Osteocyte (in vitro differentiated cells): ENCODE data around the gene CPA4. TPM values are rescaled to one million over a fixed set of nuclear protein-coding genes. Genes with fewer than 3 reads are reported as not detected.

Experiments
- DNase-seq: peaks from one replicate; pipeline ENCODE4 v3.0.0; 2021; ENCODE audit warnings: mixed read lengths; ENCODE audit not compliant: unreplicated experiment; ENCODE audit errors: extremely low spot score
- H3K27ac Mint-ChIP-seq: one replicate; pipeline ENCODE4 v1.8.0; 2021; ENCODE audit warnings: mild to moderate bottlenecking, mixed read lengths; ENCODE audit not compliant: unreplicated experiment
- H3K27me3 Mint-ChIP-seq: one replicate; pipeline ENCODE4 v1.8.0; 2021; ENCODE audit warnings: mixed read lengths; ENCODE audit not compliant: unreplicated experiment
- H3K36me3 Mint-ChIP-seq: one replicate; pipeline ENCODE4 v1.8.0; 2021; ENCODE audit warnings: mixed read lengths; ENCODE audit not compliant: unreplicated experiment
- H3K4me1 Mint-ChIP-seq: one replicate; pipeline ENCODE4 v1.8.0; 2021; ENCODE audit warnings: mixed read lengths; ENCODE audit not compliant: unreplicated experiment
- H3K4me3 Mint-ChIP-seq: one replicate; pipeline ENCODE4 v1.8.0; 2021; ENCODE audit warnings: mild to moderate bottlenecking, moderate library complexity, mixed read lengths; ENCODE audit not compliant: unreplicated experiment
- H3K9me3 Mint-ChIP-seq: one replicate; pipeline ENCODE4 v1.8.0; 2021; ENCODE audit warnings: mixed read lengths; ENCODE audit not compliant: unreplicated experiment
- total RNA-seq: library from RNA; stranded (reverse); gene quantifications from 2 replicates; pipeline ENCODE4 v1.2.1, GENCODE V29; 2021
- TF ChIP-seq, protein P1 (sequence below): fragments of 200-600 bp; sonication (generic); IDR thresholded peaks from 2 replicates; pipeline ENCODE4 v1.5.0; 2021; ENCODE audit warnings: antibody characterized with exemption, mild to moderate bottlenecking, moderate library complexity

The CPA4 gene
- total RNA-seq, 1 donor from 2014 or later = 23.6 TPM

DNA sequence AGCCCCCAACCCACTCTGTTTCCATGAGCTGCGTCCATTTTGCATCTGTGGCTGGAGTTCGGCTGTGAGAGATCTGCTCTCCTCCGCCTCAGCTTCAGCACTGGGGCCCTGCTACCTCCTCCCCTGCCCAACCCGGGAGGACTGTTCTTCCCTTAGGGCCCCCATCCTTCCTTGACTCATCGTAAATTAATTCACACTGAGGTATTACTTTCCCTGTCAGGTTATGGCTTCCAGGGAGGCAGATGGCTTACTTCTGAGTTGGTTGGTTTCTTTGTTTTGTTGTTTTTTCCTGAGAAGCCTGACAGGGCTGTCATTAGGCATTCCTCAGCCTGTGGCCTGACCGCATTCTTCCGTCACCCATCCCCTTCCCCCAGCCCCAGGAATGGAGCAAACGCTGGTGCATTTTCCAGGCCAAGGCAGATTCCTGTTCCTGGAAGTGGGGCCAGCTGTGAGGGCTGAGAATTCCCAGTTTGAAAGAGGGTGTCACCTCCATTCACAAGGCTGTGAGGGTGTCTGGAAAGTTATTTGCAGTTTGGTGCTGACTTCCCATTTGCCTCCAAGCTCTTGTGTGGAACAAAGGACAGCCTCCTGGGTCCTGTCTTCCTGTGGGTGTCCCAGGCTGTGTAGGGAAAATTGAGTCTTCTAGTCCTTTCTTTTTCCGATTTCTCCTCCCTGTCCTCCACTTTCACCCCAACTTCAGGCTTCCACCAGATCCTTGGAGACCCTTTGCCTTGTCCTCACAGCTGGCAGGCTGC, 63.3 kb downstream of the CPA4 start:
- peaks cover 15% of the 10 kb centered on the region for H3K9me3 Mint-ChIP-seq
- TF ChIP-seq, protein P1, sequence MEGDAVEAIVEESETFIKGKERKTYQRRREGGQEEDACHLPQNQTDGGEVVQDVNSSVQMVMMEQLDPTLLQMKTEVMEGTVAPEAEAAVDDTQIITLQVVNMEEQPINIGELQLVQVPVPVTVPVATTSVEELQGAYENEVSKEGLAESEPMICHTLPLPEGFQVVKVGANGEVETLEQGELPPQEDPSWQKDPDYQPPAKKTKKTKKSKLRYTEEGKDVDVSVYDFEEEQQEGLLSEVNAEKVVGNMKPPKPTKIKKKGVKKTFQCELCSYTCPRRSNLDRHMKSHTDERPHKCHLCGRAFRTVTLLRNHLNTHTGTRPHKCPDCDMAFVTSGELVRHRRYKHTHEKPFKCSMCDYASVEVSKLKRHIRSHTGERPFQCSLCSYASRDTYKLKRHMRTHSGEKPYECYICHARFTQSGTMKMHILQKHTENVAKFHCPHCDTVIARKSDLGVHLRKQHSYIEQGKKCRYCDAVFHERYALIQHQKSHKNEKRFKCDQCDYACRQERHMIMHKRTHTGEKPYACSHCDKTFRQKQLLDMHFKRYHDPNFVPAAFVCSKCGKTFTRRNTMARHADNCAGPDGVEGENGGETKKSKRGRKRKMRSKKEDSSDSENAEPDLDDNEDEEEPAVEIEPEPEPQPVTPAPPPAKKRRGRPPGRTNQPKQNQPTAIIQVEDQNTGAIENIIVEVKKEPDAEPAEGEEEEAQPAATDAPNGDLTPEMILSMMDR = no peak
- H3K4me3 Mint-ChIP-seq = peak overlapping the region; percentile 35
- peaks cover 57% of the 10 kb centered on the region for H3K4me1 Mint-ChIP-seq
- no peaks in the 10 kb centered on the region for H3K27me3 Mint-ChIP-seq
- peaks cover 5% of the 10 kb centered on the region for H3K36me3 Mint-ChIP-seq
- peak overlapping the region; percentile 100 for H3K27ac Mint-ChIP-seq
- peak; percentile 94 for DNase-seq

DNA sequence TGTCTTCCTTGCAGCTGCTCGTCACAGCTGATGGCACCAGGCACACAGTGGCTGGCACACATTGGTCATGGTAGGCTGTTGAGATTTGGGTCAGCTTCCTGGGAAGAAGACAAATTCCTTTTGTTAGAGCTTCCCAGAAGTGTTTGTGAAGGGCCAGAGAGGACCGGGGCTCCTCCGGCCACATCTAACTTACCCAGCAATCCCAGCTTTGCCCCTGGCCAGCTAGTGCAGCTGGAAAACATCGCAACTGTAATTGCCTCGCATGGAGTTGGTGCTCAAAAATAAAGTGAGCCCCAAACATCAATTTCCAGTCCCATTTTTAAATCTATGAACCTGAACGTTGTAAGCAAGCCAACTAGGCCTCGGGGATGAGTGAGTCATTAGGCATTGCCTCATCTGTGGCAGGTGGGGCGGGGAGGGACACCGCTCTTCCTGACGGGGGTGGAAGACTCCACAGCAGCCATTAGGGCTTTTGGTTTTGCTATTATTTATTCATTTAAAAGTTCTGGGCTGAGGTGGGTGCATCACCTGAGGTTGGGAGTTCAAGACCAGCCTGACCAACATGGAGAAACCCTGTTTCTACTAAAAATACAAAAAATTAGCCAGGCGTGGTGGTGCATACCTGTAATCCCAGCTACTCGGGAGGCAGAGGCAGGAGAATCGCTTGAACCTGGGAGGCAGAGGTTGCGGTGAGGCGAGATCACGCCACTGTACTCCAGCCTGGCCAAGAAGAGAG, 64.1 kb downstream of the CPA4 start:
- Mint-ChIP-seq H3K9me3 (peaks cover 15% of the 10 kb centered on the region), H3K4me3 (peak overlapping the region; percentile 33), H3K27ac (peak overlapping the region; percentile 100), H3K4me1 (peaks cover 49% of the 10 kb centered on the region), H3K27me3 (no peaks in the 10 kb centered on the region), H3K36me3 (peaks cover 5% of the 10 kb centered on the region)
- no peak for DNase-seq
- TF ChIP-seq, protein P1 = no peak

DNA sequence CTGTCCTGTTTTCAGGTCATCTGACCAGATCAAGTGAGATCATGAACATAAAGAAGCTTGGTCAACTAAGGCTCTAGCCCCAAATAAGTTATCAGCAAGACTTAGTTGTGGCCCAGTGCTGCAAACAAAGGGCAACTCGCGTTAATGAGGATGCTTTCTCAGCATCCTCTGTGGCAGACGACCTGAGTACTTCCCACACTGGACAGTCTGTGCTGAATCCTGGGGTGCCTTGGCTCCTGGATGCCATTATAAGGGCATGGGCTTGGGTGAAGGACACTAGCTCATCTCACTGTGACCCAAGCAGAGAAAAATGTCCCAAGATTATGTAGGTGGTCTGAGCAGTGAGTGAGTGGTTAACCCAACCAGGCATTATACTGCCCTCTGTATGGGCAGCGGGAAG, 65.5 kb downstream of the CPA4 start:
- no peak overlapping the region for H3K27ac Mint-ChIP-seq
- DNase-seq = no peak
- H3K36me3 Mint-ChIP-seq = peaks cover 5% of the 10 kb centered on the region
- H3K9me3 Mint-ChIP-seq = peaks cover 15% of the 10 kb centered on the region
- no peaks in the 10 kb centered on the region for H3K27me3 Mint-ChIP-seq
- peaks cover 43% of the 10 kb centered on the region for H3K4me1 Mint-ChIP-seq
- TF ChIP-seq, protein P1 = no peak
- H3K4me3 Mint-ChIP-seq = no peak overlapping the region

DNA sequence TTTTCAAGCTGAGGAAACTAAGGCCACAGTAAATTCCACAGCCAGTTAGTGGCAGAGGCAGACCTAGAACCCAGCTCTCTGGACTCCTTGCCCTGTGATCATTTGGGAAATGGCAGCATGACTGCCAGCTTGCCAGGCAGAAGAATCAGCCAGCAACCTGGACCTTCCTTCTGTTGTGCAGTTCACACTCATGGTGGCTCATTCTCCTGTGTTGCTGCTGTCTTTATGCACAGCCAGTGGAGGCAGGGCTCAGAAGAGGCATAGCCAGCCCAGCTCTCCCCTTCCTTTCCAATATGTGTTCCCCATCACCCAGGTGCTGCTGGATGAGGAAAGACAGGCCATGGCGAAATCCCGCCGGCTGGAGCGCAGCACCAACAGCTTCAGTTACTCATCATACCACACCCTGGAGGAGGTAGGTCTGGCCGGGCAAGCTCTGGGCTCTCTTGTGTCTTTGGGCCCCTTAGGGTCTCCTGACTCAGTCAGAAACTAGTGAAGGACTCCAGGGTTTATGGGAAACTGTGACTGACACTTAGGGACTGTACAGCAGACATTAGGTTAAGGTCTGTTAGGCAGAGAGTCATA, 66.4 kb downstream of the CPA4 start:
- Mint-ChIP-seq H3K27me3 (no peaks in the 10 kb centered on the region), H3K4me3 (no peak overlapping the region), H3K36me3 (peaks cover 5% of the 10 kb centered on the region), H3K4me1 (peaks cover 46% of the 10 kb centered on the region), H3K9me3 (peaks cover 15% of the 10 kb centered on the region), H3K27ac (no peak overlapping the region)
- TF ChIP-seq, protein P1 = no peak
- no peak for DNase-seq

DNA sequence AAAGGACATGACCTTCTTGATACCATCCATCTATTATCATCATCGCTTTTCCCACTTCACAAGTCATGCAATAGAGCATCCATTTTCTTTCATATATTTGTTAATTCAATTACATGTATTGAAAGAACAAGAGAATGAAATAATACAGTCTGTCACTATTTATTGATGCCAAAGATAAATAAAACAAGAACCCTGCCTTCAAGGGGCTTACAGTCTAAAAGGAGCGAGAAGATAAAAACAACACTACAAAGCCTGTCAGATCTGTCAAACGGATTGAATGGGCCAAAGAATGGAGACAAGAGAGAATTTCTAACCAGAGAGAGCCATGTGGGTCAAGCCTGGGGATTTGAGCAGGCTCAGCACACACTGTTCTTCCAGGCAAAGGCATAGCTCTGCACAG, 67.6 kb downstream of the CPA4 start:
- peaks cover 5% of the 10 kb centered on the region for H3K36me3 Mint-ChIP-seq
- H3K4me3 Mint-ChIP-seq = no peak overlapping the region
- H3K9me3 Mint-ChIP-seq = peaks cover 15% of the 10 kb centered on the region
- peaks cover 42% of the 10 kb centered on the region for H3K4me1 Mint-ChIP-seq
- TF ChIP-seq, protein P1 = no peak
- DNase-seq = no peak
- no peak overlapping the region for H3K27ac Mint-ChIP-seq
- no peaks in the 10 kb centered on the region for H3K27me3 Mint-ChIP-seq
